H1 (cell line): ENCODE data around the gene DHRS3. TPM values are rescaled to one million over a fixed set of nuclear protein-coding genes. Genes with fewer than 3 reads are reported as not detected.

Experiments used
- CTCF ChIA-PET: fragments of 300-600 bp; sonication (Branson Sonifier 250); formaldehyde crosslinking; loops from one replicate; lab custom pipeline; 2021; ENCODE audit not compliant: partially characterized antibody; lab: Charles Lee
- POLR2A ChIA-PET: fragments of 300-600 bp; sonication (Branson Sonifier 250); formaldehyde crosslinking; loops from one replicate; lab custom pipeline; 2021; ENCODE audit warnings: inconsistent platforms; ENCODE audit not compliant: partially characterized antibody; lab: Charles Lee
- DNase-seq, 2 experiments: peaks; one replicate each; pipeline versions ENCODE4 v3.0.0 to v3.0.0-alpha.2; 2010 to 2022; ENCODE audit warnings: low spot score in 2 of 2, low read depth in 1 of 2, mixed read lengths in 1 of 2
- FAIRE-seq: peaks from 2 replicates; lab custom pipeline; 2011; peaks lifted over from hg19 to GRCh38; lab: Jason Lieb, UNC
- H2AFZ ChIP-seq: 2 replicates; pipeline ENCODE4 v1.8.1; 2012; ENCODE audit warnings: low read length, inconsistent platforms
- H2AK5ac ChIP-seq: 2 replicates; pipeline ENCODE4 v1.6.1; 2013; ENCODE audit warnings: low read depth, low read length
- H2BK120ac ChIP-seq: replicated peaks from 2 replicates; pipeline ENCODE3; 2013; ENCODE audit warnings: low read depth, low read length, inconsistent platforms
- H2BK12ac ChIP-seq: 2 replicates; pipeline ENCODE4 v1.6.1; 2013; ENCODE audit warnings: low read depth, low read length
- H2BK15ac ChIP-seq: 2 replicates; pipeline ENCODE4 v1.6.1; 2013; ENCODE audit warnings: low read length
- H2BK20ac ChIP-seq: 2 replicates; pipeline ENCODE4 v1.6.1; 2013; ENCODE audit warnings: low read length
- H2BK5ac ChIP-seq: 2 replicates; pipeline ENCODE4 v1.6.1; 2013; ENCODE audit warnings: low read depth, low read length
- H3K14ac ChIP-seq: 2 replicates; pipeline ENCODE4 v1.6.1; 2013; ENCODE audit warnings: inconsistent platforms; ENCODE audit not compliant: insufficient read length
- H3K18ac ChIP-seq: 2 replicates; pipeline ENCODE4 v1.6.1; 2013; ENCODE audit warnings: low read length; ENCODE audit errors: extremely low read depth
- H3K23ac ChIP-seq: 2 replicates; pipeline ENCODE4 v1.6.1; 2013; ENCODE audit warnings: inconsistent platforms; ENCODE audit not compliant: insufficient read length
- H3K23me2 ChIP-seq: 2 replicates; pipeline ENCODE4 v1.6.1; 2013; ENCODE audit warnings: low read depth, low read length
- H3K27ac ChIP-seq: 2 replicates; pipeline ENCODE4 v1.6.1; 2011; ENCODE audit warnings: low read depth, low read length, inconsistent platforms
- H3K27me3 ChIP-seq, 4 experiments: replicated peaks in 1 of 4; 1 replicate in 1 of 4; 2 replicates in 3 of 4; pipeline versions ENCODE4 v1.6.1 to v1.8.1; 2011 to 2013; ENCODE audit warnings: low read length in 3 of 4, mild to moderate bottlenecking in 3 of 4, inconsistent platforms in 2 of 4, mixed read lengths in 2 of 4, moderate library complexity in 1 of 4; ENCODE audit not compliant: control insufficient read depth in 3 of 4, insufficient read depth in 3 of 4; ENCODE audit errors: extremely low read depth in 1 of 4
- H3K36me3 ChIP-seq, 4 experiments: 2 replicates each; pipeline versions ENCODE4 v1.6.1 to v1.8.1; 2011 to 2013; ENCODE audit warnings: mild to moderate bottlenecking in 4 of 4, low read length in 3 of 4, moderate library complexity in 2 of 4, control low read depth in 1 of 4, inconsistent platforms in 1 of 4; ENCODE audit not compliant: insufficient read depth in 4 of 4, control insufficient read depth in 2 of 4
- H3K4ac ChIP-seq: replicated peaks from 2 replicates; pipeline ENCODE3; 2013; ENCODE audit warnings: low read length, low read depth, mixed read lengths, inconsistent platforms; ENCODE audit not compliant: insufficient read length
- H3K4me1 ChIP-seq, 4 experiments: replicated peaks in 1 of 4; 1 replicate in 1 of 4; 2 replicates in 3 of 4; pipeline versions ENCODE4 v1.6.1 to v1.8.1; 2011 to 2013; ENCODE audit warnings: low read length in 3 of 4, inconsistent platforms in 2 of 4, mixed read lengths in 1 of 4; ENCODE audit not compliant: insufficient read depth in 4 of 4, control insufficient read depth in 3 of 4
- H3K4me2 ChIP-seq, 2 experiments: 2 replicates each; pipeline versions ENCODE4 v1.6.1 to v1.8.1; 2011 to 2013; ENCODE audit warnings: low read depth in 2 of 2, low read length in 2 of 2, control low read depth in 1 of 2, inconsistent platforms in 1 of 2, mild to moderate bottlenecking in 1 of 2; ENCODE audit not compliant: insufficient read depth in 1 of 2
- H3K4me3 ChIP-seq, 4 experiments: fragments of 200-600, 300-600 bp in 1 of 4; sonication (generic), shearing (Covaris generic), sonication (Bioruptor Twin) in 1 of 4; 2 replicates each; pipeline versions ENCODE4 v1.5.1 to v1.8.1; 2011 to 2016; ENCODE audit warnings: low read length in 4 of 4, low read depth in 3 of 4, control low read depth in 2 of 4, inconsistent platforms in 2 of 4, mild to moderate bottlenecking in 2 of 4, mixed read lengths in 1 of 4, moderate library complexity in 1 of 4; ENCODE audit not compliant: insufficient read depth in 2 of 4; ENCODE audit errors: extremely low read depth in 1 of 4
- H3K56ac ChIP-seq: replicated peaks from 2 replicates; pipeline ENCODE3; 2013; ENCODE audit warnings: low read depth, mild to moderate bottlenecking, mixed read lengths, low read length, inconsistent platforms; ENCODE audit not compliant: insufficient read length
- H3K79me1 ChIP-seq: 2 replicates; pipeline ENCODE4 v1.6.1; 2013; ENCODE audit warnings: low read depth, low read length, control low read depth
- H3K79me2 ChIP-seq, 2 experiments: 2 replicates each; pipeline versions ENCODE4 v1.6.1 to v1.8.1; 2012 to 2013; ENCODE audit warnings: low read length in 2 of 2, mild to moderate bottlenecking in 2 of 2, inconsistent platforms in 1 of 2; ENCODE audit not compliant: insufficient read depth in 2 of 2, control insufficient read depth in 1 of 2
- H3K9ac ChIP-seq, 4 experiments: replicated peaks in 1 of 4; 1 replicate in 1 of 4; 2 replicates in 3 of 4; pipeline versions ENCODE4 v1.6.1 to v1.8.1; 2011 to 2013; ENCODE audit warnings: low read depth in 3 of 4, low read length in 3 of 4, control low read depth in 2 of 4, mild to moderate bottlenecking in 2 of 4, moderate library complexity in 2 of 4, inconsistent platforms in 1 of 4; ENCODE audit errors: extremely low read depth in 1 of 4
- H3K9me3 ChIP-seq, 2 experiments: 2 replicates each; pipeline versions ENCODE4 v1.6.1 to v1.8.1; 2012 to 2013; ENCODE audit warnings: mild to moderate bottlenecking in 2 of 2, moderate library complexity in 2 of 2, control low read depth in 1 of 2, inconsistent platforms in 1 of 2, low read depth in 1 of 2, low read length in 1 of 2, mixed read lengths in 1 of 2; ENCODE audit not compliant: insufficient read depth in 2 of 2
- H4K20me1 ChIP-seq, 2 experiments: replicated peaks in 1 of 2; 2 replicates each; pipeline versions ENCODE3 to v1.8.1; 2011 to 2013; ENCODE audit warnings: inconsistent platforms in 2 of 2, low read length in 2 of 2, mild to moderate bottlenecking in 1 of 2; ENCODE audit not compliant: insufficient read depth in 2 of 2, control insufficient read depth in 1 of 2
- H4K5ac ChIP-seq: 2 replicates; pipeline ENCODE4 v1.6.1; 2013; ENCODE audit warnings: low read length, low read depth, mixed read lengths, inconsistent platforms; ENCODE audit not compliant: insufficient read length
- H4K8ac ChIP-seq: 2 replicates; pipeline ENCODE4 v1.8.0; 2013; ENCODE audit warnings: mild to moderate bottlenecking, moderate library complexity, low read length, inconsistent platforms; ENCODE audit not compliant: insufficient read depth; ENCODE audit errors: extremely low read depth
- H4K91ac ChIP-seq: replicated peaks from 2 replicates; pipeline ENCODE3; 2013; ENCODE audit warnings: low read length, mixed read lengths, inconsistent platforms; ENCODE audit not compliant: insufficient read length
- EP300 ChIP-seq, 2 experiments: IDR thresholded peaks; 1 replicate in 1 of 2; 2 replicates in 1 of 2; pipeline ENCODE4 v1.6.1; 2011 to 2012; ENCODE audit warnings: low read depth in 2 of 2, low read length in 2 of 2, mild to moderate bottlenecking in 2 of 2, borderline replicate concordance in 1 of 2, inconsistent platforms in 1 of 2, moderate library complexity in 1 of 2
- WGBS, 2 experiments: shearing (Covaris generic) in 1 of 2; methylation state at CpG; one replicate each; pipeline versions ENCODE4 v1.1.6 to v1.1.7; 2013 to 2015; ENCODE audit warnings: low lambda C conversion rate in 2 of 2, mixed read lengths in 2 of 2, inconsistent platforms in 1 of 2, low coverage in 1 of 2, missing lambda C conversion rate in 1 of 2; ENCODE audit not compliant: insufficient replicate concordance in 2 of 2, insufficient coverage in 1 of 2, insufficient read length in 1 of 2; ENCODE audit errors: extremely low coverage in 1 of 2, missing lambda C conversion rate in 1 of 2; 5-methylcytosine and 5-hydroxymethylcytosine counted together
- polyA plus RNA-seq, 7 experiments: library from polyadenylated mRNA; depleted of rRNA in 3 of 7; stranded (reverse) in 5 of 7; unstranded in 2 of 7; fragments of >200 nt in 5 of 7; fragments of 200-250 nt in 2 of 7; gene quantifications; 1 replicate in 5 of 7; 2 replicates in 1 of 7; 4 replicates in 1 of 7; pipeline versions ENCODE4 v1.2.1 to v1.2.3, GENCODE V29; 2011 to 2013; ENCODE audit warnings: missing spikeins in 2 of 7, mixed read lengths in 2 of 7
- total RNA-seq: library from RNA; stranded (reverse); fragmentation: NEBNext Ultra II Directional; extraction: Animal tissue kit (Norgen Biotek cat#: 25700); gene quantifications from 2 replicates; pipeline ENCODE4 v1.2.1, GENCODE V29; 2021
- TF ChIP-seq, protein P1 (sequence below): IDR thresholded peaks from 2 replicates; pipeline ENCODE4 v1.6.1; 2011; ENCODE audit warnings: low read length, improper control_type of control experiment

Gene DHRS3
- total and polyA plus RNA-seq, 2 of the 8 experiments (the other 6 are each of a cell fraction or from before 2014, with no cell fraction given): 32.5 to 36.4 TPM

DNA sequence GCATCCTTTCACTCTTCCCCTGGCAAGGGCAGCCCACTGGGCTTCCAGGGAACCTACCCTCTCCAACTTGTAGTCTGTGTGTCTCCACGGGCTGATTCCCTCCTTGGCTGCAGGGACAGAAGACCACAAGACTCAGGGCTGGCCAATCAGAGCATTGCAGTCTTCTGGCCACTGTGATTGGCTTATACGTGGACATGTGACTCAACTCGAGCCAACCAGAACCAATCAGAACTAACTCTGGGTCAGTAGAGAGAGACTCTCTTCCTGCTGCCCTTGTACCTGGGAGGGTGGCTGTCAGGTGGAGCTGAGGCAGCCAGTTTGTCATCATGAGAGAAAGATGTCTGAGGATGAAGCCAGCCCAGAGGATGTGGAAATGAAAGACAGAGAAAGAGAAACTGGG, 64.0 kb downstream of the DHRS3 start:
- ChIA-PET CTCF (interaction anchor here (0.5 to 1.5 kb wide), 2 partner anchors 64 to 66 kb away, joined by 3 read pairs; partner anchors contain the start of gene DHRS3), POLR2A (no interaction called here)
- no peaks in the 10 kb centered on the region for H3K79me1 ChIP-seq
- H3K18ac ChIP-seq: no peak overlapping the region
- FAIRE-seq (no peak), DNase-seq (no peak)
- no peak overlapping the region for H2BK120ac ChIP-seq
- H4K20me1 ChIP-seq: no peaks in the 10 kb centered on the region
- H3K27me3 ChIP-seq: no peaks in the 10 kb centered on the region
- H3K4ac ChIP-seq: no peak overlapping the region
- no peak overlapping the region for H3K4me2 ChIP-seq
- H3K23me2 ChIP-seq: no peaks in the 10 kb centered on the region
- H4K5ac ChIP-seq: no peak overlapping the region
- no peak overlapping the region for H3K23ac ChIP-seq
- no peak overlapping the region for H4K8ac ChIP-seq
- peaks cover 0 to 5% (median 3%) of the 10 kb centered on the region in 4 experiments; a peak in 4 of 7 replicates for H3K4me1 ChIP-seq
- H3K36me3 ChIP-seq: no peaks in the 10 kb centered on the region
- no peak overlapping the region for H3K4me3 ChIP-seq
- no peak overlapping the region for H2AFZ ChIP-seq
- H3K79me2 ChIP-seq: no peaks in the 10 kb centered on the region
- H4K91ac ChIP-seq: no peak overlapping the region
- H2BK15ac ChIP-seq: no peak overlapping the region
- H3K14ac ChIP-seq: no peak overlapping the region
- TF ChIP-seq, protein P1, sequence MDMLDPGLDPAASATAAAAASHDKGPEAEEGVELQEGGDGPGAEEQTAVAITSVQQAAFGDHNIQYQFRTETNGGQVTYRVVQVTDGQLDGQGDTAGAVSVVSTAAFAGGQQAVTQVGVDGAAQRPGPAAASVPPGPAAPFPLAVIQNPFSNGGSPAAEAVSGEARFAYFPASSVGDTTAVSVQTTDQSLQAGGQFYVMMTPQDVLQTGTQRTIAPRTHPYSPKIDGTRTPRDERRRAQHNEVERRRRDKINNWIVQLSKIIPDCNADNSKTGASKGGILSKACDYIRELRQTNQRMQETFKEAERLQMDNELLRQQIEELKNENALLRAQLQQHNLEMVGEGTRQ: peak; percentile 45; the same call in 1 of the 2 replicates
- no peak for TF ChIP-seq EP300 (IDR thresholded peaks at IDR 0.05; ENCODE audit: borderline replicate concordance in 1 of 2, low read depth in 2 of 2, low read length in 2 of 2)
- H2BK5ac ChIP-seq: no peak overlapping the region
- peaks cover 3 to 10% of the 10 kb centered on the region in 2 experiments; a peak in 3 of 4 replicates for H3K9me3 ChIP-seq
- H3K9ac ChIP-seq: no peak overlapping the region
- H2BK12ac ChIP-seq: no peak overlapping the region
- H3K27ac ChIP-seq: no peak overlapping the region
- 89% methylated on average over 3 of the region's 3 CpGs; no CpG with 5 or more reads in 1 of the 2 experiments for WGBS, 2 experiments
- H3K56ac ChIP-seq: no peak overlapping the region
- no peak overlapping the region for H2BK20ac ChIP-seq
- H2AK5ac ChIP-seq: no peak overlapping the region
